DMS53 treated with DMSO at 0.1 percent for 48 hours (cell line): ENCODE results near the gene RBM42.
"Not testable (repeated sequence)": the region's sequence is repeated elsewhere in the genome, so short reads cannot be mapped to it uniquely, and the experiment has no call there.

Experiments used
- DNase-seq: peaks from one replicate; lab custom pipeline; 2025; ENCODE audit not compliant: unreplicated experiment; lab: John Stamatoyannopoulos, UW

The RBM42 gene

GRCh38 chr19:35648017-35648961 lies 19.5 kb downstream of the RBM42 start, which contains the start of gene COX6B1:
Gene COX6B1, plus strand, starts transcription at chr19:35648323. Its CDS starts 2,921 bp downstream, at chr19:35651244.
- peak; percentile 99 for DNase-seq

- no peak for DNase-seq
Measured at GRCh38 chr19:35650581-35650980, 21.7 kb downstream of the RBM42 start.

- DNase-seq: not testable (repeated sequence)
Measured at GRCh38 chr19:35654828-35655227, 26.0 kb downstream of the RBM42 start.

DNA sequence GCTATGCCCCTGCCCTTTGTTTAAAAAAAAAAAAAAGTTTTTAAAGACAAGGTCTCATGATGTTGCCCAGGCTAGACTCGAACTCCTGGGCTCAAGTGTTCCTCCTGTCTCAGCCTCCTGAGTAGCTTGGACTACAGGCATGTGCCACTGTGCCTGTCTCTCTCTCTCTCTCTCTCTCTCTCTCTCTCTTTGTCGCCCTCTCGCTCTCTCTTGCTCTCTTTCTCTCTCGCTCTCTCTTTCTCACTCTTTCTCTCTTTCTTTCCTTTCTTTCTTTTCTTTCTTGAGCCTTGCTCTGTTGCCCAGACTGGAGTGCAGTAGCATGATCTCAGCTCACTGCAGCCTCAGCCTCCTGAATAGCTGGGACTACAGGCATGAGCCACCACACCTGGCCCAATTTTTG lies 26.8 kb downstream of the RBM42 start:
- DNase-seq: no peak

DNA sequence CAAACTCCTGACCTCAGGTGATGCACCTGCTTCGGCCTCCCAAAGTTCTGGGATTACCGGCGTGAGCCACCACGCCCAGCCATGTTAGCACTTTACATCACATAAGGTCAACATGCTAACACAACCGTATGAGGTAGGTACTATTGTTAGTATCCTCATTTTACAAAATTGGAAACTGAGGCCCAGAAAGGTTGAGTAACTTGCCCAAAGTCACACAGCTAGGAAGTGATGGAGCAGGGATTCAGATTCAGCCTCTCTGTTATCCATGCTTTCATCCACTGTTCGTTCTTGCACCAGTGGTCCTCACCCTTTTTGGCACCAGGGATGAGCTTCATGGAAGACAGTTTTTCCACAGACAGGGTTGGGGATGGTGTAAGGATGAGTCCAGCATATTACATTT lies 27.9 kb downstream of the RBM42 start:
- DNase-seq: no peak

GRCh38 chr19:35657904-35658700 lies 29.3 kb downstream of the RBM42 start:
- no peak for DNase-seq

DNA sequence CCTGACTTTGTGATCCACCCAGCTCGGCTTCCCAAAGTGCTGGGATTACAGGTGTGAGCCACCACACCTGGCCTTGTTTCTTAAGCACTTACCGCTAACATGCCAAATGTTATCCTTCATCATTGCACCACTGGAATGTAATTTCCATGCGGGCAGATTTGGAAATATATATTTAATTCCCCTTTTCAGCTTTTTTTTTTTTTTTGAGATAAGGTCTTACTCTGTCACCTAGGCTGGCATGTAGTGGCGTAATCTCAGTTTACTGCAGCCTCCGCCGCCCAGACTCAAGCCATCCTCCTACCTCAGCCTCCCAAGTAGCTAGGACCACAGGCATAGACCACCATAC lies 33.1 kb downstream of the RBM42 start:
- DNase-seq: no peak

GRCh38 chr19:35663981-35664380 lies 35.1 kb downstream of the RBM42 start:
- no peak for DNase-seq

DNA sequence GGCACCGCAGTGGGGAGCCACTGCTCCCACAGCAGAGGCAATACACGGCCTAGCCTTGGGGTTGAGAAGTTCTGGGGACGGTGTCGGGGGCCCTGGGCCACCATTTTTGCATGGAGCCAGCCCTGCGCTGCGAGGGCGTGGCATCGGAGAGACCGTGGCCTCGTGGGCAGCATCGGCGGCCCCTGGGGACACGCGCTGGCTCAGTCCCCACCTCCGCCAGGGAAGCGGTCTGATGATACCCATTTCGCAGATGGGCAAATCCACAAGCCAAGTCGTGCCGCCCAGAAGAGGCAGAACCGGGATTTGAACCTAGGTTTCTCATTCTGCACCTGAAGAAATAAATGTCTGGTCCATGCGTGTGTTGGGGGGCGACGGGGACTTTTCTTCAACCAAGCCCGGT lies 36.3 kb downstream of the RBM42 start:
- no peak for DNase-seq

DNA sequence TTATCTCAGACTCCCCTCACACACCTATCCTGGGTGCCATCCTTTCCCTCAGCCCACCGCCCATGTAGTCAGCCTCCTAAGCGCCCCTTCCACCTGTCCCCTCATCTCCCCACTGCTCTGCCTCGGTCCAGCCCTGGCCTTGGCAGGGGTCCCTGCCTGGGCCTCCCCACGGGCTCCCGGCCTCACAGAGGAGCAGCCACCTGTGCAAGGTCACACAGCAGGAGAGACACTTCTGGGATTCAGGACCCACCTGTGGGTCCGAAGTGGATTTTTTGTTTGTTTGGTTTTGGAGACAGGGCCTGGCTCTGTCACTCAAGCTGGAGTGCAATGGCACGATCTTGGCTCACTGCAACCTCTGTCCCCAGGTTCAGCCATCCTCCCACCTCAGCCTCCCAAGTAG lies 36.8 kb downstream of the RBM42 start:
- DNase-seq: no peak

GRCh38 chr19:35666251-35666913 lies 37.5 kb downstream of the RBM42 start, which contains the start of gene UPK1A:
Gene UPK1A, plus strand, starts transcription at chr19:35666517. Its CDS starts 296 bp downstream, at chr19:35666813.
- DNase-seq: no peak

DNA sequence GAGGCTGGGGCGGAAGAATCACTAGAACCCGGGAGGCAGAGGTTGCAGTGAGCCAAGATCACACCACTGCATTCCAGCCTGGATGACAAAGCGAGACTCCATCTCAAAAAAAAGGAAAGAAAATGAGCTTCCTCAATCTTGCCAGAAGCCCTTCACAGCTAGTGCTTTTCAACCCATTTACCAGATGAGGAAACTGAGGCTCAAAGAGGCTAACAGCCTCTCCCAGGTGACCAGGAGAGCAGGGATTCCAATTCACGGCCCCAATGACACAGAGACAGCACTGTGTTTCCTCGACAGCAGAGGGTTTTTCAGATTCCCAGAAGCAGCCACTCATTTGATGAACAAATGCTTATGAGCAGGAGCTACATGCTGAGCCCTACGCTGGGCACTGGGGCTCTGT lies 40.7 kb downstream of the RBM42 start:
- DNase-seq: no peak

DNA sequence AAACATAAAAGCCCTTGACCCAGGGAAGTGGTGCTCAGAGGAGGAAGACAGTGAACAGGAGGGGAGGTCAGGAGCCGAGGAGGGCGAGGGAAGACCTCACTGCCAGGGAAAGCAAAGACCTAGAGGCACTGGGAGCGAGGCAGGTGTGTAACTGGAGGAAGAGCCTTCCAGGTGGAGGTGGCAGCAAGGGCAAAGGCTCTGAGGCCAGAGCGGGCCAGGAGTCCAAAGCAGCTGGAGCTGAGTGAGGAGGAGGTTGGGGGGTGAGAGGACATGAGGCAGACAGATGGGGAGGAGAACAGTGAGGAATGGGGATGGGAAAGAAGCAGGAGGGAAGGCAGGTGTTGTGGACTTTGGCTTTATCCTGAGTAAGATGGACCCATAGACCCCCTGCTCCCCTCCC lies 41.1 kb downstream of the RBM42 start:
- DNase-seq: no peak

GRCh38 chr19:35670686-35671085 lies 41.9 kb downstream of the RBM42 start:
- no peak for DNase-seq

GRCh38 chr19:35671818-35672217 lies 43.0 kb downstream of the RBM42 start:
- DNase-seq: no peak

DNA sequence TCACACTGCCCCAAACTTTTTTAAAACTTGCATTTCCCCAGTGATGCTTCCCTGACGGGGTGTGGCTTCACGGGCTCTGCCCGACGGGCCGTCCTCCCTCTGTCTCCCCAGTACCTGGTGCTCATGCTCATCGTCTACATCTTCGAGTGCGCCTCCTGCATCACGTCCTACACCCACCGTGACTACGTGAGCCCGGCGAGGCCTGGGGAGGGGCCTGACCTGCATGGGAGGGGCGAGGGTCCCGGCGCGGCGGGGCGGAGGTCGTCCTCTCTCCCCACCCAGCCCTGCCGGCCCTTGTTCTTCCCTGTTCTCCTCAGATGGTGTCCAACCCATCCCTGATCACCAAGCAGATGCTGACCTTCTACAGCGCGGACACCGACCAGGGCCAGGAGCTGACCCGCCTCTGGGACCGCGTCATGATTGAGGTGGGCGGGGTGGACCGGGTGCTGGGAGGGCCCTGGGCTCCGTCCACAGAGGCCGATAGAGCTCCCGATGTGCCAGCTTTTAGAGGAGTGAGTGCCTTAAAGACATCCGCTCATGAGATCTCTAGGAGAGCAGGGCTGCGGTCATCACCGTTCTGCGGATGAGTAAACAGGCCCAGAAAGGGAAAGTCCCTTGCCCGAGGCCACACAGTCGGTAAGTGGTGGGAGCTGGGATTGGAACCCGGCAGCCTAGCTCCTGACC lies 44.4 kb downstream of the RBM42 start:
- DNase-seq: peak; percentile 69

DNA sequence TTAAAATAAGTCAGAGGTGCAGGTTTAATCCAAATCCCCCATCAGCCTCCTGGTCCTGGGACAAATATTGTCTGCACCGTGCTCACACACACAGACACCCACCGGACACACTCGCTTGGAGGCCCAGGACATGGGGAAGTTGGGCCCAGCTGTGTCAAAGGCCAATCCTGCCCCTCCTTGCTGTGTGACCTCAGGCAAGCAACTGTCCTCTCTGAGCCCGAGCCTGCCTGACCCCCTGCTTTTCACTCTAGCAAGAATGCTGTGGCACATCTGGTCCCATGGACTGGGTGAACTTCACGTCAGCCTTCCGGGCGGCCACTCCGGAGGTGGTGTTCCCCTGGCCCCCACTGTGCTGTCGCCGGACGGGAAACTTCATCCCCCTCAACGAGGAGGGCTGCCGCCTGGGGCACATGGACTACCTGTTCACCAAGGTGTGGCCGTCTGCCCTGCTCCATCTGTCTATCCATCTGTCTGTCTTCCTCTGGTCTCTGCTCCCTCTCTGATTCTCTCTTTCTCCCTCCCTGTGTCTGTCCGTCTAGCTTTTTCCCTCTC lies 46.8 kb downstream of the RBM42 start:
- DNase-seq: no peak
